Mesothelial cell of epicardium (in vitro differentiated cells): ENCODE data around the gene UFD1. TPM values are rescaled to one million over a fixed set of nuclear protein-coding genes. Genes with fewer than 3 reads are reported as not detected.
A peak's percentile ranks its signal among the peaks of the same experiment; 100 is the strongest.

Experiments
- DNase-seq, 2 experiments: peaks; one replicate each; pipeline ENCODE4 v3.0.0; 2021; ENCODE audit warnings: low spot score in 2 of 2; ENCODE audit not compliant: unreplicated experiment in 2 of 2
- H3K27ac Mint-ChIP-seq: 2 replicates; pipeline ENCODE4 v1.8.0; 2021; ENCODE audit warnings: mixed read lengths
- H3K27me3 Mint-ChIP-seq: 2 replicates; pipeline ENCODE4 v1.8.0; 2021; ENCODE audit warnings: low read depth, mixed read lengths
- H3K36me3 Mint-ChIP-seq: 2 replicates; pipeline ENCODE4 v1.8.0; 2021; ENCODE audit warnings: mixed read lengths
- H3K4me1 Mint-ChIP-seq: 2 replicates; pipeline ENCODE4 v1.8.0; 2021; ENCODE audit warnings: mixed read lengths
- H3K4me3 Mint-ChIP-seq: 2 replicates; pipeline ENCODE4 v1.8.0; 2021; ENCODE audit warnings: mild to moderate bottlenecking, moderate library complexity, mixed read lengths
- H3K9me3 Mint-ChIP-seq: 2 replicates; pipeline ENCODE4 v1.8.0; 2021; ENCODE audit warnings: mixed read lengths
- total RNA-seq: library from RNA; stranded (reverse); gene quantifications from 3 replicates; pipeline ENCODE4 v1.2.1, GENCODE V29; 2021
- TF ChIP-seq, protein P1 (sequence below): fragments of 200-600 bp; sonication (generic); IDR thresholded peaks from one replicate; pipeline ENCODE4 v1.5.0; 2021; ENCODE audit warnings: antibody characterized with exemption; ENCODE audit not compliant: unreplicated experiment

Gene UFD1
- total RNA-seq, 1 donor from 2014 or later: 38.8 TPM

DNA sequence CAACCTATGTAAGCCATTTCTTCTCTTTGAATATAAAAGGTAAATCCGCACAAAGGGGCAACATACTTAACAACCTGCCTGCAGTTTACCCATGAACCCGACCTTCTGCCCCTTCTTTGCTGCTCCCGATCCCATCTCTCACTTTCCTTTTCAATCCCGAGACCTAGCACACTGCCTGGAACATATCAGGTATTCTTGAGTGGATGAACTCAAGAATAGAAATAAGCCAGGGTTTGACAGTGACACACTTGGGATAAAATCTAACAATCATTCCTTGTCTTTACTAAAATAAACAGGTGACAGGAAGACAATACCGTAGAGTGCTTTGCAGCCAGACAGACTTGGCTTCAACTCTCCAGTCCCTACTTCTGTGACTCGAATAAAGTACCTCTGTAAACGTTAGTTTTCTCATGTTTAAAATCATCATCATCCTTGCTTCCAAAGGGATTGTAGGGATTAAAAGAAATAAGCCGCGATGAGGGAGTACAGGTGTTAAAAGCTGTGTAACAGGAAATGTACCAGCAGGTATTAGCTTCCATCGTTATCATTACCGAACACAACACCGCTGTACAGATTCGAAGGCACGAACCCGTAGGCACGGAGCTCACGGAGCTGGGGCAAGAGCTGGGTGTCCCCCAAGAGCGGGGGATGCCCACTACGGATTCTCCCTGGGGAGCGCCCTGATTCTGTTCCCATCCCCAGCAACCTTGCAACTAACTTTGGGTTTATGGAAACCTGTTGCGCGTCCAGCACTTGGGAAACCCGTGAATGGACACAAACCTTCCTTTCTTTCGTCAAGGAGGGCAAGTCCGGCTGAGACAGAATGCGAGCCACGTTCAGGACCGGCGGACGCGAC is 720 bp downstream of the UFD1 start:
- peaks cover 28% of the 10 kb centered on the region for H3K4me1 Mint-ChIP-seq
- H3K27me3 Mint-ChIP-seq: no peaks in the 10 kb centered on the region
- H3K27ac Mint-ChIP-seq: peak overlapping the region; percentile 55
- no peaks in the 10 kb centered on the region for H3K9me3 Mint-ChIP-seq
- peaks cover 4% of the 10 kb centered on the region for H3K36me3 Mint-ChIP-seq
- peak overlapping the region; percentile 97 for H3K4me3 Mint-ChIP-seq
- TF ChIP-seq, protein P1, sequence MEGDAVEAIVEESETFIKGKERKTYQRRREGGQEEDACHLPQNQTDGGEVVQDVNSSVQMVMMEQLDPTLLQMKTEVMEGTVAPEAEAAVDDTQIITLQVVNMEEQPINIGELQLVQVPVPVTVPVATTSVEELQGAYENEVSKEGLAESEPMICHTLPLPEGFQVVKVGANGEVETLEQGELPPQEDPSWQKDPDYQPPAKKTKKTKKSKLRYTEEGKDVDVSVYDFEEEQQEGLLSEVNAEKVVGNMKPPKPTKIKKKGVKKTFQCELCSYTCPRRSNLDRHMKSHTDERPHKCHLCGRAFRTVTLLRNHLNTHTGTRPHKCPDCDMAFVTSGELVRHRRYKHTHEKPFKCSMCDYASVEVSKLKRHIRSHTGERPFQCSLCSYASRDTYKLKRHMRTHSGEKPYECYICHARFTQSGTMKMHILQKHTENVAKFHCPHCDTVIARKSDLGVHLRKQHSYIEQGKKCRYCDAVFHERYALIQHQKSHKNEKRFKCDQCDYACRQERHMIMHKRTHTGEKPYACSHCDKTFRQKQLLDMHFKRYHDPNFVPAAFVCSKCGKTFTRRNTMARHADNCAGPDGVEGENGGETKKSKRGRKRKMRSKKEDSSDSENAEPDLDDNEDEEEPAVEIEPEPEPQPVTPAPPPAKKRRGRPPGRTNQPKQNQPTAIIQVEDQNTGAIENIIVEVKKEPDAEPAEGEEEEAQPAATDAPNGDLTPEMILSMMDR: no peak
- DNase-seq: no peak

DNA sequence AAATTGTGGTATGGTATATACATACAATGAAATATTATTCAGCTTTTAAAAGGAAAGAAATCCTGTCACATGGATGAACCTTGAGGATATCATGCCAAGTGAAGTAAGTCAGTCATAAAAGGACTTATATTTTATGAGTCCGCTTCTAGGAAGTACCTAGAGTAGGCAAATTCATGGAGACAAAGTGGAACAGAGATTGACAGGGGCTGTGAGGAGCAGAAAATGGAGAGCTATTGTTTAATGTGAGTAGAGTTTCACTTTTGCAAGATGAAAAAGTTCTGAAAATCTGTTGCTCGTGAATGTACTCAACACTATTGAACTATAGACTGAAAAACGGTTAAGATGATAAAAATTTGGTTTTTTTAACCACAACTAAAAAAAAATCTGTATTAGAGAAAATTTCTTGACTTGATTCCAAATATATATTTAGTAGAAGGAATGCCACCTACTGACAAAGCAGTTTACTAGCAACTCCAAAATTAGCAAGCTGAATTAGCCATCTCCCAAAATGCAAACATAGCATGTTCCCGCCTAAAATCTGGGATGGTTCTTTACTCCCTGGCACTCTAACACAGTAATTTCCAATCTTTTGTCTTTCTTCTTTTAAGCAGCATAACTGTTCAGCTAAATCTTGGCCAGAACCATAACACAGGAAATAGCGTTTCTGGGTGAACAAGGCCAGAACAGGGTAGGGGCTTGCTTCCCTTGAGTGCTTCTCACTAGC is 1.5 kb downstream of the UFD1 start:
- Mint-ChIP-seq H3K36me3 (peaks cover 6% of the 10 kb centered on the region), H3K4me1 (peaks cover 28% of the 10 kb centered on the region), H3K4me3 (peak overlapping the region; percentile 97), H3K9me3 (no peaks in the 10 kb centered on the region), H3K27ac (peak overlapping the region; percentile 55), H3K27me3 (no peaks in the 10 kb centered on the region)
- TF ChIP-seq, protein P1: no peak
- DNase-seq: no peak

DNA sequence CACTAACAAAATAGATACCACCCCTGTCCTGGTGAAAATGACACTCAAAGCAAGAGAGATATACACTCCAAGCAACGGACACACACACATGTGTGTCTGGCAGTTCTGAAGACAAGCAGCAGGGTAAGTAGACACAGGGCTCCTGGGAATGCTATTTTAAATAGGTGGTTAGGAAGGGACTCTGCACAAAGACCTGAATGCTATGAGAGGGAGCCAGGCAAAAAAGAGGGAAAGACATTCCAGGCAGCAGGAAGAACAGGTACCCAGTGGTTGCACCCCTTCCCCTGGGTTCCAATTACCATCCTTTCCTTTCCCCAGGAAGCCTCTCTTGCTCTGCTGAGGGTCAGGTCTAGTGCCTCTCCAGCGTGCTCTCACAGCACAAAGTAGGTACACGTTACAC is 3.0 kb downstream of the UFD1 start:
- Mint-ChIP-seq H3K4me3 (no peak overlapping the region), H3K27ac (no peak overlapping the region)
- TF ChIP-seq, protein P1: no peak

DNA sequence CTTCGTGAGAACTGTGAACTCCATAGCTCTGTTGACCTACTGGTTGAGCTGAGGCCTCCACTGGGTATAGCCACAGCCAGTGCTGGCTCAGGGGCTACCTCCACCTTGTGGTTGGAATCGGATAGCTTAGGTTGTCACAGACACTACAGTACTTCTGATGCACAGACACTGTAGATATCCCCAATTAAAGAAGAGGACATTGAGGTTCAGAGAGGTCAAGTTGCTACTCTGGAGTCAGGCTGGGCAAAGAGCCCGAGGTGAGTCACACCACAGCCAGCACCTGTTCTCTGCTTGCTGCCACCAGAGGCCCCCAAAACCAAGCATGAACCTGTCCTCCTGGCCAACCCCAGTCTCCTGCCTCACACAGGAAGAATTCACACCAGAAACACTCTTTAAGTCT is 5.4 kb downstream of the UFD1 start:
- Mint-ChIP-seq H3K27ac (no peak overlapping the region), H3K9me3 (no peaks in the 10 kb centered on the region), H3K27me3 (no peaks in the 10 kb centered on the region), H3K4me3 (no peak overlapping the region), H3K36me3 (peaks cover 25% of the 10 kb centered on the region), H3K4me1 (peaks cover 15% of the 10 kb centered on the region)
- TF ChIP-seq, protein P1: no peak
- no peak for DNase-seq

More for the DNA sequence above, 3.0 kb downstream of the UFD1 start:
- peaks cover 13% of the 10 kb centered on the region for H3K36me3 Mint-ChIP-seq
- peaks cover 28% of the 10 kb centered on the region for H3K4me1 Mint-ChIP-seq
- no peaks in the 10 kb centered on the region for H3K9me3 Mint-ChIP-seq
- no peak for DNase-seq
- H3K27me3 Mint-ChIP-seq: no peaks in the 10 kb centered on the region

- DNase-seq: no peak
- Mint-ChIP-seq H3K9me3 (no peaks in the 10 kb centered on the region), H3K4me3 (no peak overlapping the region), H3K27me3 (no peaks in the 10 kb centered on the region), H3K36me3 (peaks cover 38% of the 10 kb centered on the region), H3K4me1 (peaks cover 2% of the 10 kb centered on the region), H3K27ac (no peak overlapping the region)
- TF ChIP-seq, protein P1: no peak
These were observed 6.8 kb downstream of the UFD1 start for GRCh38 chr22:19472233-19472632.
